SK-N-SH (cell line): ENCODE measurements around the gene SLC66A2.

Experiments used
- CHD2 ChIP-seq: fragments of 150-350 bp; IDR thresholded peaks from 2 replicates; pipeline ENCODE4 v1.6.1; 2018; ENCODE audit warnings: low read length; ENCODE audit not compliant: partially characterized antibody
- CTCF ChIP-seq: fragments of 200-600 bp; sonication (generic); IDR thresholded peaks from 2 replicates; pipeline ENCODE4 v1.6.1; 2017; ENCODE audit warnings: antibody characterized with exemption, mild to moderate bottlenecking, moderate library complexity
- MXI1 ChIP-seq: IDR thresholded peaks from 2 replicates; pipeline ENCODE4 v1.6.1; 2012; ENCODE audit warnings: mild to moderate bottlenecking, low read depth, low read length, improper control_type of control experiment
- REST ChIP-seq: IDR thresholded peaks from 2 replicates; pipeline ENCODE4 v1.6.1; 2012; ENCODE audit warnings: mild to moderate bottlenecking, low read depth, low read length, moderate library complexity
- TAF1 ChIP-seq: IDR thresholded peaks from 2 replicates; pipeline ENCODE4 v1.6.1; 2012; ENCODE audit warnings: low read depth, mild to moderate bottlenecking, low read length, moderate library complexity, borderline replicate concordance

- no peak for TF ChIP-seq CTCF
- no peak for TF ChIP-seq REST
- no peak for TF ChIP-seq TAF1
- no peak for TF ChIP-seq CHD2
- no peak for TF ChIP-seq MXI1
These were observed 25.1 kb downstream of the SLC66A2 start for GRCh38 chr18:79926306-79926705.
